ENCODE measurements around the gene SRRM5. TPM values are rescaled to one million over a fixed set of nuclear protein-coding genes. Genes with fewer than 3 reads are reported as not detected.

SRRM5 gene
- total and polyA plus RNA-seq, 4 donors, result 0.22 to 0.49 (median 0.31) TPM; not detected in 1

- ATAC-seq (ENCODE audit: insufficient read depth, low FRiP score) (no peak), DNase-seq (no peak)
- Histone ChIP-seq H3K27me3 (ENCODE audit: control insufficient read depth in 3 of 3, insufficient read depth in 3 of 3, low read length in 2 of 3) (no peaks in the 10 kb centered on the region), H3K4me1 (ENCODE audit: control insufficient read depth in 5 of 5, insufficient read depth in 5 of 5, low read length in 5 of 5) (no peaks in the 10 kb centered on the region), H3K9me3 (ENCODE audit: control insufficient read depth in 4 of 4, insufficient read depth in 3 of 4, low read length in 3 of 4) (peaks cover 0 to 6% (median 2%) of the 10 kb centered on the region in 4 donors), H3K36me3 (ENCODE audit: control insufficient read depth in 4 of 4, insufficient read depth in 4 of 4, low read length in 4 of 4) (peaks cover 2 to 32% (median 8%) of the 10 kb centered on the region in 4 donors), H3K4me3 (no peak overlapping the region), H3K27ac (ENCODE audit: low read depth in 1 of 2, low read length in 1 of 2) (no peak overlapping the region), H3K9ac (ENCODE audit: insufficient read depth in 1 of 2, low read length in 2 of 2) (no peak overlapping the region)
- WGBS, 2 donors, result 92 to 96% methylated on average over 2 of the region's 2 CpGs
- TF ChIP-seq, protein P1, sequence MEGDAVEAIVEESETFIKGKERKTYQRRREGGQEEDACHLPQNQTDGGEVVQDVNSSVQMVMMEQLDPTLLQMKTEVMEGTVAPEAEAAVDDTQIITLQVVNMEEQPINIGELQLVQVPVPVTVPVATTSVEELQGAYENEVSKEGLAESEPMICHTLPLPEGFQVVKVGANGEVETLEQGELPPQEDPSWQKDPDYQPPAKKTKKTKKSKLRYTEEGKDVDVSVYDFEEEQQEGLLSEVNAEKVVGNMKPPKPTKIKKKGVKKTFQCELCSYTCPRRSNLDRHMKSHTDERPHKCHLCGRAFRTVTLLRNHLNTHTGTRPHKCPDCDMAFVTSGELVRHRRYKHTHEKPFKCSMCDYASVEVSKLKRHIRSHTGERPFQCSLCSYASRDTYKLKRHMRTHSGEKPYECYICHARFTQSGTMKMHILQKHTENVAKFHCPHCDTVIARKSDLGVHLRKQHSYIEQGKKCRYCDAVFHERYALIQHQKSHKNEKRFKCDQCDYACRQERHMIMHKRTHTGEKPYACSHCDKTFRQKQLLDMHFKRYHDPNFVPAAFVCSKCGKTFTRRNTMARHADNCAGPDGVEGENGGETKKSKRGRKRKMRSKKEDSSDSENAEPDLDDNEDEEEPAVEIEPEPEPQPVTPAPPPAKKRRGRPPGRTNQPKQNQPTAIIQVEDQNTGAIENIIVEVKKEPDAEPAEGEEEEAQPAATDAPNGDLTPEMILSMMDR (IDR thresholded peaks at IDR 0.05; ENCODE audit: control extremely low read depth, extremely low read depth), result no peak
These were observed 46.1 kb downstream of the SRRM5 start for GRCh38 chr19:43658001-43658400.

GRCh38 chr19:43658494-43658893 is 46.6 kb downstream of the SRRM5 start:
- H3K9me3 ChIP-seq (ENCODE audit: control insufficient read depth in 4 of 4, insufficient read depth in 3 of 4, low read length in 3 of 4), result peaks cover 0 to 6% (median 2%) of the 10 kb centered on the region in 4 donors
- peaks cover 2 to 32% (median 10%) of the 10 kb centered on the region in 4 donors for H3K36me3 ChIP-seq (ENCODE audit: control insufficient read depth in 4 of 4, insufficient read depth in 4 of 4, low read length in 4 of 4)
- no peak for DNase-seq
- peaks cover 0 to 3% (median 0%) of the 10 kb centered on the region in 5 donors for H3K4me1 ChIP-seq (ENCODE audit: control insufficient read depth in 5 of 5, insufficient read depth in 5 of 5, low read length in 5 of 5)
- TF ChIP-seq, protein P1 (IDR thresholded peaks at IDR 0.05; ENCODE audit: control extremely low read depth, extremely low read depth), result no peak
- no peak for ATAC-seq (ENCODE audit: insufficient read depth, low FRiP score)
- H3K27me3 ChIP-seq (ENCODE audit: control insufficient read depth in 3 of 3, insufficient read depth in 3 of 3, low read length in 2 of 3), result no peaks in the 10 kb centered on the region
- no peak overlapping the region for H3K27ac ChIP-seq (ENCODE audit: low read depth in 1 of 2, low read length in 1 of 2)
- no peak overlapping the region for H3K9ac ChIP-seq (ENCODE audit: insufficient read depth in 1 of 2, low read length in 2 of 2)
- WGBS, 2 donors, result 97% methylated on average over 8 of the region's 8 CpGs
- H3K4me3 ChIP-seq, result no peak overlapping the region

GRCh38 chr19:43660301-43660970 is 48.5 kb downstream of the SRRM5 start:
- DNase-seq (no peak), ATAC-seq (ENCODE audit: insufficient read depth, low FRiP score) (no peak)
- H3K4me3 ChIP-seq, result no peak overlapping the region
- peaks cover 0 to 11% (median 0%) of the 10 kb centered on the region in 5 donors for H3K4me1 ChIP-seq (ENCODE audit: control insufficient read depth in 5 of 5, insufficient read depth in 5 of 5, low read length in 5 of 5)
- H3K9ac ChIP-seq (ENCODE audit: insufficient read depth in 1 of 2, low read length in 2 of 2), result no peak overlapping the region
- peaks cover 0 to 5% (median 2%) of the 10 kb centered on the region in 4 donors for H3K9me3 ChIP-seq (ENCODE audit: control insufficient read depth in 4 of 4, insufficient read depth in 3 of 4, low read length in 3 of 4)
- WGBS, 2 donors, result 77 to 94% methylated on average over 7 of the region's 7 CpGs
- H3K27ac ChIP-seq (ENCODE audit: low read depth in 1 of 2, low read length in 1 of 2), result no peak overlapping the region
- TF ChIP-seq, protein P1 (IDR thresholded peaks at IDR 0.05; ENCODE audit: control extremely low read depth, extremely low read depth), result no peak
- H3K36me3 ChIP-seq (ENCODE audit: control insufficient read depth in 4 of 4, insufficient read depth in 4 of 4, low read length in 4 of 4), result peaks cover 5 to 32% (median 16%) of the 10 kb centered on the region in 4 donors
- no peaks in the 10 kb centered on the region for H3K27me3 ChIP-seq (ENCODE audit: control insufficient read depth in 3 of 3, insufficient read depth in 3 of 3, low read length in 2 of 3)

Data from lung (tissue), 12 donors.